Caco-2 (cell line): ENCODE results near the gene SCO1. TPM values are rescaled to one million over a fixed set of nuclear protein-coding genes. Genes with fewer than 3 reads are reported as not detected.

Experiments
- BruUV-seq: library from RNA; stranded (reverse); fragments of 400-500 nt; replicated peaks from 2 replicates; lab custom pipeline; 2021; lab: Mats Ljungman, UMichigan
- CTCF ChIA-PET: fragments of 300-600 bp; sonication (Branson Sonifier 250); formaldehyde crosslinking; loops from one replicate; lab custom pipeline; 2022; ENCODE audit warnings: antibody characterized with exemption; lab: Charles Lee
- POLR2A ChIA-PET: fragments of 300-600 bp; sonication (Branson Sonifier 250); formaldehyde crosslinking; loops from one replicate; lab custom pipeline; 2022; ENCODE audit warnings: antibody characterized with exemption; lab: Charles Lee
- DNase-seq, 2 experiments: peaks; one replicate each; pipeline versions ENCODE4 v3.0.0 to v3.0.0-alpha.2; 2020 to 2022
- H3K27me3 ChIP-seq: replicated peaks from 2 replicates; pipeline ENCODE4 v1.6.0; 2011; ENCODE audit warnings: low read length; ENCODE audit not compliant: control insufficient read depth, insufficient read depth
- H3K36me3 ChIP-seq: 2 replicates; pipeline ENCODE4 v1.5.1; 2011; ENCODE audit warnings: low read length; ENCODE audit not compliant: control insufficient read depth, insufficient read depth
- H3K4me1 ChIP-seq: fragments of 250-450 bp; sonication (Bioruptor Pico); 2 replicates; pipeline ENCODE4 v1.5.1; 2020; ENCODE audit warnings: mild to moderate bottlenecking
- H3K4me3 ChIP-seq: 2 replicates; pipeline ENCODE4 v1.5.1; 2011; ENCODE audit warnings: low read depth, mild to moderate bottlenecking, control low read depth, low read length
- H3K9me3 ChIP-seq: fragments of 250-450 bp; sonication (Bioruptor Pico); 2 replicates; pipeline ENCODE4 v1.5.1; 2020; ENCODE audit warnings: mild to moderate bottlenecking, moderate library complexity
- H3K27ac Mint-ChIP-seq: one replicate; pipeline ENCODE4 v1.8.0; 2022; ENCODE audit warnings: mixed read lengths; ENCODE audit not compliant: unreplicated experiment
- H3K27me3 Mint-ChIP-seq: one replicate; pipeline ENCODE4 v1.8.0; 2022; ENCODE audit warnings: mixed read lengths; ENCODE audit not compliant: insufficient read depth, unreplicated experiment
- H3K36me3 Mint-ChIP-seq: one replicate; pipeline ENCODE4 v1.8.0; 2022; ENCODE audit warnings: mild to moderate bottlenecking, mixed read lengths; ENCODE audit not compliant: insufficient read depth, unreplicated experiment
- H3K4me1 Mint-ChIP-seq: one replicate; pipeline ENCODE4 v1.8.0; 2022; ENCODE audit warnings: low read depth, mixed read lengths; ENCODE audit not compliant: unreplicated experiment
- H3K4me3 Mint-ChIP-seq: one replicate; pipeline ENCODE4 v1.8.0; 2022; ENCODE audit warnings: mild to moderate bottlenecking, moderate library complexity, mixed read lengths; ENCODE audit not compliant: unreplicated experiment
- H3K9me3 Mint-ChIP-seq: one replicate; pipeline ENCODE4 v1.8.0; 2022; ENCODE audit warnings: mixed read lengths; ENCODE audit not compliant: unreplicated experiment
- CTCF ChIP-seq, 2 experiments: fragments of 200-600 bp in 1 of 2; IDR thresholded peaks; 1 replicate in 1 of 2; 2 replicates in 1 of 2; pipeline versions ENCODE4 v1.5.1 to v1.8.0; 2011 to 2022; ENCODE audit warnings: antibody characterized with exemption in 1 of 2, control low read depth in 1 of 2, inconsistent platforms in 1 of 2, low read depth in 1 of 2, low read length in 1 of 2, mild to moderate bottlenecking in 1 of 2, moderate library complexity in 1 of 2; ENCODE audit not compliant: insufficient read depth in 1 of 2, severe bottlenecking in 1 of 2, unreplicated experiment in 1 of 2
- intact Hi-C: fragments of 100-400 bp; cut with micrococcal nuclease; formaldehyde crosslinking; loops from one replicate; pipeline ENCODE4 v1.10.0; 2022; ENCODE audit not compliant: unreplicated experiment
- total RNA-seq: library from RNA; stranded (reverse); gene quantifications from 2 replicates; pipeline ENCODE4 v1.2.3, GENCODE V29; 2022

Gene SCO1
- total RNA-seq, 1 experiment from 2014 or later: 26.3 TPM

GRCh38 chr17:10727192-10727591 is 29.9 kb upstream of the SCO1 start:
- Histone ChIP-seq H3K9me3 (no peaks in the 10 kb centered on the region), H3K4me1 (no peaks in the 10 kb centered on the region), H3K36me3 (no peaks in the 10 kb centered on the region), H3K27me3 (no peaks in the 10 kb centered on the region), H3K4me3 (no peak overlapping the region)
- intact Hi-C loops: no loop called here
- no peak for DNase-seq
- TF ChIP-seq CTCF (IDR thresholded peaks at IDR 0.05; ENCODE audit: insufficient read depth in 1 of 2, low read depth in 1 of 2, low read length in 1 of 2, severe bottlenecking in 1 of 2, unreplicated experiment in 1 of 2): no peak
- H3K27ac Mint-ChIP-seq: no peak overlapping the region
- ChIA-PET CTCF (no interaction called here), POLR2A (interaction anchor here (0.6 kb wide), 1 partner anchor 26 kb away, joined by 4 read pairs; no protein-coding TSS in a partner anchor)
- H3K4me3 Mint-ChIP-seq: no peak overlapping the region
- no peaks in the 10 kb centered on the region for H3K36me3 Mint-ChIP-seq
- H3K27me3 Mint-ChIP-seq: no peaks in the 10 kb centered on the region
- peaks cover 6% of the 10 kb centered on the region for H3K4me1 Mint-ChIP-seq
- H3K9me3 Mint-ChIP-seq: no peaks in the 10 kb centered on the region
- no TSS peak for BruUV-seq

- Histone ChIP-seq H3K4me1 (no peaks in the 10 kb centered on the region), H3K27me3 (no peaks in the 10 kb centered on the region), H3K4me3 (no peak overlapping the region), H3K36me3 (no peaks in the 10 kb centered on the region), H3K9me3 (no peaks in the 10 kb centered on the region)
- Mint-ChIP-seq H3K4me1 (peaks cover 6% of the 10 kb centered on the region), H3K27me3 (no peaks in the 10 kb centered on the region), H3K9me3 (no peaks in the 10 kb centered on the region), H3K27ac (no peak overlapping the region), H3K4me3 (no peak overlapping the region), H3K36me3 (no peaks in the 10 kb centered on the region)
- no peak for TF ChIP-seq CTCF (IDR thresholded peaks at IDR 0.05; ENCODE audit: insufficient read depth in 1 of 2, low read depth in 1 of 2, low read length in 1 of 2, severe bottlenecking in 1 of 2, unreplicated experiment in 1 of 2)
- BruUV-seq: no TSS peak
- ChIA-PET CTCF (no interaction called here), POLR2A (no interaction called here)
- DNase-seq: no peak
- intact Hi-C loops: no loop called here
These were observed 28.9 kb upstream of the SCO1 start for GRCh38 chr17:10726196-10726595.

GRCh38 chr17:10725262-10725661 is 27.9 kb upstream of the SCO1 start:
- no TSS peak for BruUV-seq
- H3K27me3 ChIP-seq: no peaks in the 10 kb centered on the region

More at GRCh38 chr17:10725262-10725661, 27.9 kb upstream of the SCO1 start:
- Histone ChIP-seq H3K4me3 (no peak overlapping the region), H3K36me3 (no peaks in the 10 kb centered on the region), H3K4me1 (no peaks in the 10 kb centered on the region), H3K9me3 (no peaks in the 10 kb centered on the region)
- H3K4me1 Mint-ChIP-seq: peaks cover 6% of the 10 kb centered on the region
- CTCF ChIA-PET: no interaction called here
- H3K27me3 Mint-ChIP-seq: no peaks in the 10 kb centered on the region
- H3K4me3 Mint-ChIP-seq: no peak overlapping the region
- intact Hi-C loops: no loop called here
- H3K36me3 Mint-ChIP-seq: no peaks in the 10 kb centered on the region
- POLR2A ChIA-PET: no interaction called here
- H3K9me3 Mint-ChIP-seq: no peaks in the 10 kb centered on the region
- no peak for TF ChIP-seq CTCF (IDR thresholded peaks at IDR 0.05; ENCODE audit: insufficient read depth in 1 of 2, low read depth in 1 of 2, low read length in 1 of 2, severe bottlenecking in 1 of 2, unreplicated experiment in 1 of 2)
- no peak for DNase-seq
- no peak overlapping the region for H3K27ac Mint-ChIP-seq
